ACC112 (cell line): ENCODE results near the gene CXCR1.

ENCODE experiments used
- H2AFZ ChIP-seq: fragments of 200-600 bp; sonication (generic); one replicate; pipeline ENCODE4 v1.6.0; 2017; ENCODE audit warnings: antibody characterized with exemption, low read length; ENCODE audit not compliant: unreplicated experiment
- H3K27ac ChIP-seq: fragments of 200-600 bp; sonication (generic); 2 replicates; pipeline ENCODE4 v1.5.1; 2014; ENCODE audit warnings: low read depth, mild to moderate bottlenecking, antibody characterized with exemption, low read length, moderate library complexity
- H3K27me3 ChIP-seq: fragments of 200-600 bp; sonication (generic); 2 replicates; pipeline ENCODE4 v1.6.1; 2014; ENCODE audit warnings: mild to moderate bottlenecking, antibody characterized with exemption, low read length, moderate library complexity, mixed read lengths; ENCODE audit not compliant: insufficient read depth
- H3K36me3 ChIP-seq: fragments of 200-600 bp; sonication (generic); 2 replicates; pipeline ENCODE4 v1.6.1; 2016; ENCODE audit warnings: mild to moderate bottlenecking, antibody characterized with exemption, low read length, moderate library complexity, mixed read lengths; ENCODE audit not compliant: insufficient read depth
- H3K4me1 ChIP-seq: fragments of 200-600 bp; sonication (generic); one replicate; pipeline ENCODE4 v1.6.1; 2016; ENCODE audit warnings: low read length, mixed read lengths; ENCODE audit not compliant: insufficient read depth, unreplicated experiment, control insufficient read depth
- H3K4me3 ChIP-seq: fragments of 200-600 bp; sonication (generic); 2 replicates; pipeline ENCODE4 v1.5.1; 2014; ENCODE audit warnings: mild to moderate bottlenecking, low read depth, low read length
- H3K79me2 ChIP-seq: fragments of 200-600 bp; sonication (generic); one replicate; pipeline ENCODE4 v1.6.0; 2016; ENCODE audit warnings: low read length; ENCODE audit not compliant: control insufficient read depth, unreplicated experiment, insufficient read depth

The CXCR1 gene

GRCh38 chr2:218166791-218167190 lies at the start of gene CXCR1:
CXCR1 (minus strand) TSS chr2:218166962; CDS start chr2:218165211, 1,751 bp downstream.
- no peaks in the 10 kb centered on the region for H3K36me3 ChIP-seq
- no peaks in the 10 kb centered on the region for H3K4me1 ChIP-seq
- peaks cover 87% of the 10 kb centered on the region for H3K27me3 ChIP-seq
- no peak within 1 kb of the TSS for H3K4me3 ChIP-seq
- no peak within 1 kb of the TSS for H2AFZ ChIP-seq
- no peak within 1 kb of the TSS for H3K27ac ChIP-seq
- H3K79me2 ChIP-seq: no peaks in the 10 kb centered on the region

- H3K27ac ChIP-seq: peak overlapping the region; percentile 93
- H3K27me3 ChIP-seq: no peaks in the 10 kb centered on the region
- H2AFZ ChIP-seq: peak overlapping the region; percentile 96
- H3K79me2 ChIP-seq: peaks cover 50% of the 10 kb centered on the region
- 0 out of 2 replicates have a peak, but pooled peaks cover 5% of the 10 kb centered on the region for H3K36me3 ChIP-seq
- H3K4me3 ChIP-seq: peak overlapping the region; percentile 99
- H3K4me1 ChIP-seq: peaks cover 28% of the 10 kb centered on the region
These were observed 49.5 kb upstream of the CXCR1 start for GRCh38 chr2:218216336-218216673.

GRCh38 chr2:218214116-218214515 lies 47.4 kb upstream of the CXCR1 start:
- Histone ChIP-seq H3K4me3 (no peak overlapping the region), H3K27ac (no peak overlapping the region), H3K27me3 (0 out of 2 replicates have a peak, but pooled peaks cover 5% of the 10 kb centered on the region), H3K36me3 (no peaks in the 10 kb centered on the region), H3K79me2 (peaks cover 28% of the 10 kb centered on the region), H3K4me1 (peaks cover 8% of the 10 kb centered on the region), H2AFZ (no peak overlapping the region)

GRCh38 chr2:218209078-218209477 lies 42.3 kb upstream of the CXCR1 start:
- Histone ChIP-seq H3K27ac (no peak overlapping the region), H2AFZ (no peak overlapping the region), H3K79me2 (no peaks in the 10 kb centered on the region), H3K4me3 (no peak overlapping the region), H3K4me1 (no peaks in the 10 kb centered on the region), H3K36me3 (no peaks in the 10 kb centered on the region), H3K27me3 (0 out of 2 replicates have a peak, but pooled peaks cover 8% of the 10 kb centered on the region)

GRCh38 chr2:218202266-218202665 lies 35.5 kb upstream of the CXCR1 start:
- Histone ChIP-seq H3K27me3 (peaks cover 15% of the 10 kb centered on the region), H3K4me3 (no peak overlapping the region), H3K79me2 (no peaks in the 10 kb centered on the region), H3K27ac (no peak overlapping the region), H3K4me1 (no peaks in the 10 kb centered on the region), H3K36me3 (no peaks in the 10 kb centered on the region), H2AFZ (no peak overlapping the region)

- Histone ChIP-seq H3K27me3 (peaks cover 15% of the 10 kb centered on the region), H3K79me2 (no peaks in the 10 kb centered on the region), H3K4me3 (no peak overlapping the region), H2AFZ (no peak overlapping the region), H3K4me1 (no peaks in the 10 kb centered on the region), H3K36me3 (no peaks in the 10 kb centered on the region), H3K27ac (no peak overlapping the region)
These were observed 30.2 kb upstream of the CXCR1 start for GRCh38 chr2:218196974-218197373.

- H2AFZ ChIP-seq: no peak overlapping the region
- no peaks in the 10 kb centered on the region for H3K36me3 ChIP-seq
- H3K4me3 ChIP-seq: no peak overlapping the region
- peaks cover 11% of the 10 kb centered on the region for H3K27me3 ChIP-seq
- H3K79me2 ChIP-seq: no peaks in the 10 kb centered on the region
- H3K4me1 ChIP-seq: no peaks in the 10 kb centered on the region
- H3K27ac ChIP-seq: no peak overlapping the region
These were observed 28.1 kb upstream of the CXCR1 start for GRCh38 chr2:218194880-218195279.

- no peak overlapping the region for H3K4me3 ChIP-seq
- H2AFZ ChIP-seq: no peak overlapping the region
- H3K79me2 ChIP-seq: no peaks in the 10 kb centered on the region
- no peaks in the 10 kb centered on the region for H3K36me3 ChIP-seq
- no peak overlapping the region for H3K27ac ChIP-seq
- H3K27me3 ChIP-seq: peaks cover 2% of the 10 kb centered on the region
- H3K4me1 ChIP-seq: no peaks in the 10 kb centered on the region
These were observed 26.9 kb upstream of the CXCR1 start for GRCh38 chr2:218193701-218194100.

- Histone ChIP-seq H3K4me1 (no peaks in the 10 kb centered on the region), H3K27ac (no peak overlapping the region), H3K27me3 (no peaks in the 10 kb centered on the region; the same call in 1 of the 2 replicates), H3K79me2 (no peaks in the 10 kb centered on the region), H3K36me3 (no peaks in the 10 kb centered on the region), H3K4me3 (no peak overlapping the region), H2AFZ (no peak overlapping the region)
These were observed 26.2 kb upstream of the CXCR1 start for GRCh38 chr2:218192902-218193430.

- Histone ChIP-seq H3K4me1 (no peaks in the 10 kb centered on the region), H3K4me3 (no peak overlapping the region), H3K36me3 (no peaks in the 10 kb centered on the region), H3K27ac (no peak overlapping the region), H3K27me3 (peaks cover 20% of the 10 kb centered on the region), H3K79me2 (no peaks in the 10 kb centered on the region), H2AFZ (no peak overlapping the region)
These were observed 21.8 kb upstream of the CXCR1 start for GRCh38 chr2:218188528-218188927.

- Histone ChIP-seq H3K79me2 (no peaks in the 10 kb centered on the region), H3K4me1 (no peaks in the 10 kb centered on the region), H3K36me3 (no peaks in the 10 kb centered on the region), H2AFZ (no peak overlapping the region), H3K27ac (no peak overlapping the region), H3K27me3 (peaks cover 28% of the 10 kb centered on the region), H3K4me3 (no peak overlapping the region)
These were observed 20.7 kb upstream of the CXCR1 start for GRCh38 chr2:218187296-218188015.
